Measurements from ENCODE around the gene ZRANB3.

The ZRANB3 gene

DNA sequence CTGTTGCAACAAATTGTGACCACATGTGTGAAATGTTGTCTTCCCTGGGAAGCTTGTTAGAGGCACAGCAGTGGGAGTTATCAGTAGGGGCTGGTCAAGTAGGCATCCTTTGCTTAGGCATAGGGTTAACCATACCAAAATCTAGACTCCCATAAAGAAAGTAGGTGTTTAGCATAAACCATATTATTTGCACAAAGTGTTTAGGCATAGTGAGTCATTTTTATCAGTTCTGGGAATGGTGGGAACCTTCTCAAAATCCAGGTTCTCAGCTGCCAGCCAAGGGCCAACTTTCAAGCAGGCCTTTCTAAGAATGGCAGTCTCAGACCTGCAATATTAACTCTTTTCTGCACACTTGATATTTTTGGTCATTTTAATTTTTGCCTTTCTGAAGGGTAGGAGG is 390.4 kb downstream of the ZRANB3 start:
- Histone ChIP-seq H2AFZ (ENCODE audit: low read length) (no peak overlapping the region), H3K79me2 (ENCODE audit: low read length) (0 out of 2 replicates have a peak, but pooled peaks cover 2% of the 10 kb centered on the region), H3K4me3 (ENCODE audit: low read length) (no peak overlapping the region), H3K27me3 (replicated peaks; ENCODE audit: insufficient read depth, low read length) (no peaks in the 10 kb centered on the region), H3K4me1 (ENCODE audit: low read length) (no peaks in the 10 kb centered on the region), H3K36me3 (replicated peaks; ENCODE audit: insufficient read depth, low read length) (0 out of 2 replicates have a peak, but pooled peaks cover 13% of the 10 kb centered on the region), H3K9me3 (replicated peaks; ENCODE audit: insufficient read depth, low read length) (no peaks in the 10 kb centered on the region), H3K9ac (ENCODE audit: low read length) (no peak overlapping the region), H4K20me1 (ENCODE audit: insufficient read depth, low read length) (no peaks in the 10 kb centered on the region), H3F3A (ENCODE audit: insufficient read depth, low read length) (no peaks in the 10 kb centered on the region), H3K27ac (ENCODE audit: low read length) (no peak overlapping the region), H3K4me2 (ENCODE audit: low read depth, low read length) (no peak overlapping the region), H3K9me2 (replicated peaks; ENCODE audit: insufficient read depth, low read length) (no peaks in the 10 kb centered on the region)
- TF ChIP-seq EZH2 (optimal IDR thresholded peaks at IDR 0.05; ENCODE audit: low read depth, low read length) (no peak), EZH2phosphoT487 (IDR thresholded peaks at IDR 0.05; ENCODE audit: low read length) (no peak)
- TF ChIP-seq, protein P1, sequence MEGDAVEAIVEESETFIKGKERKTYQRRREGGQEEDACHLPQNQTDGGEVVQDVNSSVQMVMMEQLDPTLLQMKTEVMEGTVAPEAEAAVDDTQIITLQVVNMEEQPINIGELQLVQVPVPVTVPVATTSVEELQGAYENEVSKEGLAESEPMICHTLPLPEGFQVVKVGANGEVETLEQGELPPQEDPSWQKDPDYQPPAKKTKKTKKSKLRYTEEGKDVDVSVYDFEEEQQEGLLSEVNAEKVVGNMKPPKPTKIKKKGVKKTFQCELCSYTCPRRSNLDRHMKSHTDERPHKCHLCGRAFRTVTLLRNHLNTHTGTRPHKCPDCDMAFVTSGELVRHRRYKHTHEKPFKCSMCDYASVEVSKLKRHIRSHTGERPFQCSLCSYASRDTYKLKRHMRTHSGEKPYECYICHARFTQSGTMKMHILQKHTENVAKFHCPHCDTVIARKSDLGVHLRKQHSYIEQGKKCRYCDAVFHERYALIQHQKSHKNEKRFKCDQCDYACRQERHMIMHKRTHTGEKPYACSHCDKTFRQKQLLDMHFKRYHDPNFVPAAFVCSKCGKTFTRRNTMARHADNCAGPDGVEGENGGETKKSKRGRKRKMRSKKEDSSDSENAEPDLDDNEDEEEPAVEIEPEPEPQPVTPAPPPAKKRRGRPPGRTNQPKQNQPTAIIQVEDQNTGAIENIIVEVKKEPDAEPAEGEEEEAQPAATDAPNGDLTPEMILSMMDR (IDR thresholded peaks at IDR 0.05; ENCODE audit: low read length): no peak
- DNase-seq: no peak

- no peaks in the 10 kb centered on the region for H3F3A ChIP-seq (ENCODE audit: insufficient read depth, low read length)
- no peak overlapping the region for H2AFZ ChIP-seq (ENCODE audit: low read length)
- H3K4me3 ChIP-seq (ENCODE audit: low read length): no peak overlapping the region
- H3K36me3 ChIP-seq (replicated peaks; ENCODE audit: insufficient read depth, low read length): peaks cover 14% of the 10 kb centered on the region
- no peaks in the 10 kb centered on the region for H4K20me1 ChIP-seq (ENCODE audit: insufficient read depth, low read length)
- H3K9me2 ChIP-seq (replicated peaks; ENCODE audit: insufficient read depth, low read length): no peaks in the 10 kb centered on the region
- no peak overlapping the region for H3K27ac ChIP-seq (ENCODE audit: low read length)
- H3K4me2 ChIP-seq (ENCODE audit: low read depth, low read length): no peak overlapping the region
- H3K27me3 ChIP-seq (replicated peaks; ENCODE audit: insufficient read depth, low read length): no peaks in the 10 kb centered on the region
- no peak for DNase-seq
- no peaks in the 10 kb centered on the region for H3K4me1 ChIP-seq (ENCODE audit: low read length)
- TF ChIP-seq EZH2 (optimal IDR thresholded peaks at IDR 0.05; ENCODE audit: low read depth, low read length) (no peak), EZH2phosphoT487 (IDR thresholded peaks at IDR 0.05; ENCODE audit: low read length) (no peak)
- TF ChIP-seq, protein P1 (IDR thresholded peaks at IDR 0.05; ENCODE audit: low read length): no peak
- H3K9me3 ChIP-seq (replicated peaks; ENCODE audit: insufficient read depth, low read length): no peaks in the 10 kb centered on the region
- no peaks in the 10 kb centered on the region for H3K79me2 ChIP-seq (ENCODE audit: low read length)
- no peak overlapping the region for H3K9ac ChIP-seq (ENCODE audit: low read length)
Measured at GRCh38 chr2:135132314-135132713, 398.7 kb downstream of the ZRANB3 start.

DNA sequence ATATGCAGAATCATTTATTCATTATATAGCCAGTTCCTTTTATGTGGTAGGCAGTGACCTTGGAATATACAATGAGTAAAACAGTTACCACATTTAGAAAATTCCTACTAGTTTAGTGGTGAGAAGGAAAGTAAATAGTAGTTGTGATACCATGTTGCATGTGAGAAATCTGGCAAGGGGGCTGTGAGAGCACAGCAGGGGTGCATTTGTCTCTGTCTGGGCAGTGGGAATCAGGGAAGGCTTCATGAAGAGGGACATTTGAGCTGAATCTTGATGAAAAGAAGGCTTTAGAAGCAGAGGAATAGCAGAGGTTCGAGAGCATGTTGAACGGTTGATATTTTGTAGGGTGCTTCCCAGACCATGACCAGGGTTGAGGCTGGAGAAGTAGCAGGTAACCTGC is 400.3 kb downstream of the ZRANB3 start:
- no peaks in the 10 kb centered on the region for H3K79me2 ChIP-seq (ENCODE audit: low read length)

More for the DNA sequence above, 400.3 kb downstream of the ZRANB3 start:
- Histone ChIP-seq H3K4me1 (ENCODE audit: low read length) (no peaks in the 10 kb centered on the region), H3K9me2 (replicated peaks; ENCODE audit: insufficient read depth, low read length) (no peaks in the 10 kb centered on the region), H3K36me3 (replicated peaks; ENCODE audit: insufficient read depth, low read length) (peaks cover 14% of the 10 kb centered on the region), H2AFZ (ENCODE audit: low read length) (no peak overlapping the region), H3K27ac (ENCODE audit: low read length) (no peak overlapping the region), H3K27me3 (replicated peaks; ENCODE audit: insufficient read depth, low read length) (no peaks in the 10 kb centered on the region), H4K20me1 (ENCODE audit: insufficient read depth, low read length) (no peaks in the 10 kb centered on the region), H3F3A (ENCODE audit: insufficient read depth, low read length) (no peaks in the 10 kb centered on the region), H3K4me3 (ENCODE audit: low read length) (no peak overlapping the region), H3K9ac (ENCODE audit: low read length) (no peak overlapping the region), H3K4me2 (ENCODE audit: low read depth, low read length) (no peak overlapping the region), H3K9me3 (replicated peaks; ENCODE audit: insufficient read depth, low read length) (no peaks in the 10 kb centered on the region)
- TF ChIP-seq EZH2phosphoT487 (IDR thresholded peaks at IDR 0.05; ENCODE audit: low read length): no peak
- TF ChIP-seq EZH2 (optimal IDR thresholded peaks at IDR 0.05; ENCODE audit: low read depth, low read length): no peak
- TF ChIP-seq, protein P1 (IDR thresholded peaks at IDR 0.05; ENCODE audit: low read length): no peak
- no peak for DNase-seq

All from MM.1S (cell line).